Activated naive CD4-positive, alpha-beta T cell treated with anti-CD3 and anti-CD28 coated beads, Interleukin-2, amount 50 U/mL, for 24 hours (primary cell): ENCODE results near the gene RAD54L.
A peak's percentile ranks its signal among the peaks of the same experiment; 100 is the strongest.
"Not testable (repeated sequence)": the region's sequence is repeated elsewhere in the genome, so short reads cannot be mapped to it uniquely, and the experiment has no call there.

Source experiments
- H3K27ac Mint-ChIP-seq: one replicate; pipeline ENCODE4 v1.8.0; 2021; ENCODE audit warnings: mild to moderate bottlenecking, mixed read lengths
- H3K27me3 Mint-ChIP-seq: one replicate; pipeline ENCODE4 v1.8.0; 2021; ENCODE audit warnings: mixed read lengths
- H3K36me3 Mint-ChIP-seq: one replicate; pipeline ENCODE4 v1.8.0; 2021; ENCODE audit warnings: mixed read lengths
- H3K4me1 Mint-ChIP-seq: one replicate; pipeline ENCODE4 v1.8.0; 2021; ENCODE audit warnings: mixed read lengths
- H3K4me3 Mint-ChIP-seq: one replicate; pipeline ENCODE4 v1.8.0; 2021; ENCODE audit warnings: mild to moderate bottlenecking, mixed read lengths
- H3K9me3 Mint-ChIP-seq: one replicate; pipeline ENCODE4 v1.8.0; 2021; ENCODE audit warnings: mixed read lengths

The RAD54L gene

GRCh38 chr1:46298387-46298786 lies 50.8 kb downstream of the RAD54L start:
- no peaks in the 10 kb centered on the region for H3K27me3 Mint-ChIP-seq
- H3K4me3 Mint-ChIP-seq = no peak overlapping the region
- H3K27ac Mint-ChIP-seq = no peak overlapping the region
- no peaks in the 10 kb centered on the region for H3K9me3 Mint-ChIP-seq
- peaks cover 14% of the 10 kb centered on the region for H3K4me1 Mint-ChIP-seq
- H3K36me3 Mint-ChIP-seq = peaks cover 16% of the 10 kb centered on the region

- Mint-ChIP-seq H3K27ac (peak overlapping the region; percentile 81), H3K36me3 (peaks cover 16% of the 10 kb centered on the region), H3K27me3 (no peaks in the 10 kb centered on the region), H3K4me1 (peaks cover 18% of the 10 kb centered on the region), H3K4me3 (peak overlapping the region; percentile 96), H3K9me3 (no peaks in the 10 kb centered on the region)
Measured at GRCh38 chr1:46300673-46301405, 53.3 kb downstream of the RAD54L start.

- Mint-ChIP-seq H3K4me3 (peak overlapping the region; percentile 96), H3K27ac (peak overlapping the region; percentile 51), H3K4me1 (peaks cover 24% of the 10 kb centered on the region), H3K9me3 (no peaks in the 10 kb centered on the region), H3K36me3 (peaks cover 13% of the 10 kb centered on the region), H3K27me3 (no peaks in the 10 kb centered on the region)
Measured at GRCh38 chr1:46301406-46301807, 53.8 kb downstream of the RAD54L start.

- Mint-ChIP-seq H3K4me1 (peaks cover 25% of the 10 kb centered on the region), H3K9me3 (no peaks in the 10 kb centered on the region)
Measured at GRCh38 chr1:46301808-46302640, 54.5 kb downstream of the RAD54L start.

GRCh38 chr1:46302641-46303037 lies 55.1 kb downstream of the RAD54L start:
- Mint-ChIP-seq H3K27me3 (no peaks in the 10 kb centered on the region), H3K36me3 (peaks cover 4% of the 10 kb centered on the region), H3K27ac (peak overlapping the region; percentile 98), H3K4me1 (peaks cover 31% of the 10 kb centered on the region), H3K9me3 (no peaks in the 10 kb centered on the region), H3K4me3 (peak overlapping the region; percentile 96)

More at GRCh38 chr1:46301808-46302640, 54.5 kb downstream of the RAD54L start:
- no peaks in the 10 kb centered on the region for H3K27me3 Mint-ChIP-seq
- peaks cover 8% of the 10 kb centered on the region for H3K36me3 Mint-ChIP-seq
- H3K4me3 Mint-ChIP-seq = peak overlapping the region; percentile 96
- peak overlapping the region; percentile 98 for H3K27ac Mint-ChIP-seq

GRCh38 chr1:46303038-46303871 lies 55.7 kb downstream of the RAD54L start, which contains the start of the genes LRRC41 and UQCRH:
TSS of gene LRRC41 (minus strand) at chr1:46303616. CDS start at chr1:46303322, 294 bp downstream.
TSS of gene UQCRH (plus strand) at chr1:46303698. CDS start at chr1:46303767, 69 bp downstream.
- peaks cover 37% of the 10 kb centered on the region for H3K4me1 Mint-ChIP-seq

GRCh38 chr1:46303872-46304326 lies 56.3 kb downstream of the RAD54L start:
- H3K27ac Mint-ChIP-seq = peak overlapping the region; percentile 98
- H3K36me3 Mint-ChIP-seq = peaks cover 5% of the 10 kb centered on the region
- peak overlapping the region; percentile 96 for H3K4me3 Mint-ChIP-seq
- no peaks in the 10 kb centered on the region for H3K9me3 Mint-ChIP-seq
- H3K27me3 Mint-ChIP-seq = no peaks in the 10 kb centered on the region
- peaks cover 43% of the 10 kb centered on the region for H3K4me1 Mint-ChIP-seq

More at GRCh38 chr1:46303038-46303871, 55.7 kb downstream of the RAD54L start, which contains the start of the genes LRRC41 and UQCRH:
- no peaks in the 10 kb centered on the region for H3K27me3 Mint-ChIP-seq
- peak within 1 kb of the TSS; percentile 96 for H3K4me3 Mint-ChIP-seq
- no peaks in the 10 kb centered on the region for H3K9me3 Mint-ChIP-seq
- peak within 1 kb of the TSS; percentile 98 for H3K27ac Mint-ChIP-seq
- peaks cover 5% of the 10 kb centered on the region for H3K36me3 Mint-ChIP-seq

GRCh38 chr1:46306159-46306530 lies 58.6 kb downstream of the RAD54L start:
- Mint-ChIP-seq H3K36me3 (peaks cover 10% of the 10 kb centered on the region), H3K4me3 (peak overlapping the region; percentile 66), H3K27me3 (no peaks in the 10 kb centered on the region), H3K27ac (no peak overlapping the region), H3K4me1 (peaks cover 34% of the 10 kb centered on the region), H3K9me3 (no peaks in the 10 kb centered on the region)

- Mint-ChIP-seq H3K4me3 (no peak overlapping the region), H3K27ac (no peak overlapping the region), H3K9me3 (no peaks in the 10 kb centered on the region), H3K27me3 (no peaks in the 10 kb centered on the region), H3K4me1 (peaks cover 25% of the 10 kb centered on the region), H3K36me3 (peaks cover 12% of the 10 kb centered on the region)
Measured at GRCh38 chr1:46309401-46310159, 62.0 kb downstream of the RAD54L start.

GRCh38 chr1:46310321-46310720 lies 62.8 kb downstream of the RAD54L start:
- Mint-ChIP-seq H3K27me3 (no peaks in the 10 kb centered on the region), H3K27ac (no peak overlapping the region), H3K9me3 (no peaks in the 10 kb centered on the region), H3K4me1 (peaks cover 25% of the 10 kb centered on the region), H3K36me3 (peaks cover 14% of the 10 kb centered on the region), H3K4me3 (no peak overlapping the region)

- Mint-ChIP-seq H3K36me3 (peaks cover 12% of the 10 kb centered on the region), H3K4me1 (no peaks in the 10 kb centered on the region), H3K9me3 (no peaks in the 10 kb centered on the region), H3K27ac (no peak overlapping the region), H3K4me3 (no peak overlapping the region), H3K27me3 (no peaks in the 10 kb centered on the region)
Measured at GRCh38 chr1:46315669-46316403, 68.3 kb downstream of the RAD54L start.

- Mint-ChIP-seq H3K36me3 (peaks cover 10% of the 10 kb centered on the region), H3K4me1 (no peaks in the 10 kb centered on the region), H3K9me3 (no peaks in the 10 kb centered on the region)
Measured at GRCh38 chr1:46317323-46317722, 69.8 kb downstream of the RAD54L start.

GRCh38 chr1:46319301-46319700 lies 71.7 kb downstream of the RAD54L start:
- H3K4me1 Mint-ChIP-seq, H3K9me3 Mint-ChIP-seq, H3K4me3 Mint-ChIP-seq, H3K27me3 Mint-ChIP-seq, H3K27ac Mint-ChIP-seq, H3K36me3 Mint-ChIP-seq: not testable (repeated sequence)

More at GRCh38 chr1:46317323-46317722, 69.8 kb downstream of the RAD54L start:
- no peaks in the 10 kb centered on the region for H3K27me3 Mint-ChIP-seq
- no peak overlapping the region for H3K4me3 Mint-ChIP-seq
- H3K27ac Mint-ChIP-seq = no peak overlapping the region
